NCI-H82 treated with DMSO at 0.1 percent for 48 hours (cell line): ENCODE data around the gene LRP6.

Experiments
- DNase-seq: peaks from one replicate; lab custom pipeline; 2025; ENCODE audit not compliant: unreplicated experiment; lab: John Stamatoyannopoulos, UW

The LRP6 gene

DNA sequence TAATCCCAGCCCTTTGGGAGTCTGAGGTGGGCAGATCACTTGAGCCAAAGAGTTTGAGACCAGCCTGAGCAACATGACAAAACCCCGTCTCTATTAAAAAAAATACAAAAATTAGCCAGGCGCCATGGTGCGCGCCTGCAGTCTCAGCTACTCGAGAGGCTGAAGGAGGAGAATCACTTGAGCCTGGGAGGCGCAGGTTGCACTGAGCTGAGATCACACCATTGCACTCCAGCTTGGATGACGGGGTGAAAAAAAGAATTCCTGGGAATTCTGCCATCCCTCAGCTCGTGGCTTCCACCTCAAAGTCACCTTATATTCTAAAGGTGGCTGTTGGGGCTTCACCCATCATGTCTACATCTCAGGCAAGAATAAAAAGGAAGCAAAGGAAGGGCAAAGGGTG is 183.2 kb downstream of the LRP6 start:
- DNase-seq = no peak

DNA sequence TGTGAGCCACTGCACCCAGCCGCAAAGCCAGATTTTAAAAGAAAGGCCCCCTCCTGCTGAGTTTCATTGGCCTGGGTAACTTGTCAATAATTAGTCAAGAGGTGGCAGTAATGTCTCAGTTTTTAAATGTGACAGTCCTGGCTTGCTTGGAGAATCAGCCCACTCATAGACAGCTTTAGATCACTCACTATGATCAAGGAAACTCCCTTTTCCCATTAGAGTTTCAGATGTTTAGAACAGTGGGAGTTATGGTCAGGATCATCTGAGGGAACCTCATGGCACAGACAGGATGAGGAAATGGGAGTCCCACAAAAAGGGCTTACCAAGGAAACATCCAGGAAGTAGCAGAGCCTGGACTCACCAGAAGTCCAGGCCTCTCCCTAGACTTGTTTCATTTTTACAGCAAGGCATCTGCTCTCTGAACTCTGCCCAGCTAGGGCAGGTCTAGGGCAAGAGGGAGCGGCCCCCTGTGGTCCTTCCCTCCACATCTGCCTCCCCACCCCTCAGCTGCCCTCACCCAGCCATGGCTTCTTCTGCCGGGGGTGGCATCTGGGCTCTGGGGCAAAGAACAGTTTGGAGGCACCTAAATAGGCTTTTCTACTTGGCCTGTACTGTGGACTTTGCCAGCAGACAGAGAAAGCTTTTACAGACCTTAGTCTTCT is 184.9 kb downstream of the LRP6 start:
- no peak for DNase-seq

DNA sequence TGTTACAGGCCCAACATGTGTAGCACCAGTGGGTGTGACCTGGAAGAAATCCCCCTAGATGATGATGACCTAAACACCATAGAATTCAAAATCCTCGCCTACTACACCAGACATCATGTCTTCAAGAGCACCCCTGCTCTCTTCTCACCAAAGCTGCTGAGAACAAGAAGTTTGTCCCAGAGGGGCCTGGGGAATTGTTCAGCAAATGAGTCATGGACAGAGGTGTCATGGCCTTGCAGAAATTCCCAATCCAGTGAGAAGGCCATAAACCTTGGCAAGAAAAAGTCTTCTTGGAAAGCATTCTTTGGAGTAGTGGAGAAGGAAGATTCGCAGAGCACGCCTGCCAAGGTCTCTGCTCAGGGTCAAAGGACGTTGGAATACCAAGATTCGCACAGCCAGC is 187.6 kb downstream of the LRP6 start:
- DNase-seq = no peak

DNA sequence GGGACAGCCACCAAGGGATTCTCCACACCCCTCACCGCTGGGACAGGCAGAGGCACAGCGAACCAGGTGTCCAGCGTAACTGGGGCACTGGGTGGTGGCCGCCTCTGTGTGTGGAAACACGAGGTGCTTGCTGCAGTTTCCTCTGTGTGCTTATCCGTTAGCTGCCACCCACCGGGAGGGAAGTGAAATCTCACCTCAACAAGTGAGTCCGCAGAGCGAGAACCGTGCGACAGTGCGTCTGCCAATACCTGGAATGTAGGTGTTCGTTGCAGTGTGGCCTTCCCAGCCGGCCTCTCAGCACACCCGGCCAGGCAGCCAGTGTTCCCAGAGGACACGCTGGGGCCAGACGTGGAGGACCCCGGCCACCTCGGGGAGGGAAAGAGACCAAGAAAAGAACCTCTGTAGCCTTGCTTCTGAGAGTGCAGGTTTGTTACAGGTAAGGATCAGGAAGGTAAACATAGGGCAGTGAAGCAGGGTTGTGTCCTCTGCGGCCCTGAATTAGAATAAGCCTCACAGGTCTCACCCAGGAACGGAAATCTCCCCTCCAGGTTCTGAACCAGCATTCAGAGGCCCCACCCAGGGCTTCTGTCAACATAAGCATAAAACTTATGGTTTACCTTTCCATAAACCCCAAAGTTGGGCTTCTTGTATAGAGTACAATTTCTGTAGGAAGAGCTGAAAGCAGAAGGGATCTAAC is 194.6 kb downstream of the LRP6 start:
- DNase-seq = no peak

DNA sequence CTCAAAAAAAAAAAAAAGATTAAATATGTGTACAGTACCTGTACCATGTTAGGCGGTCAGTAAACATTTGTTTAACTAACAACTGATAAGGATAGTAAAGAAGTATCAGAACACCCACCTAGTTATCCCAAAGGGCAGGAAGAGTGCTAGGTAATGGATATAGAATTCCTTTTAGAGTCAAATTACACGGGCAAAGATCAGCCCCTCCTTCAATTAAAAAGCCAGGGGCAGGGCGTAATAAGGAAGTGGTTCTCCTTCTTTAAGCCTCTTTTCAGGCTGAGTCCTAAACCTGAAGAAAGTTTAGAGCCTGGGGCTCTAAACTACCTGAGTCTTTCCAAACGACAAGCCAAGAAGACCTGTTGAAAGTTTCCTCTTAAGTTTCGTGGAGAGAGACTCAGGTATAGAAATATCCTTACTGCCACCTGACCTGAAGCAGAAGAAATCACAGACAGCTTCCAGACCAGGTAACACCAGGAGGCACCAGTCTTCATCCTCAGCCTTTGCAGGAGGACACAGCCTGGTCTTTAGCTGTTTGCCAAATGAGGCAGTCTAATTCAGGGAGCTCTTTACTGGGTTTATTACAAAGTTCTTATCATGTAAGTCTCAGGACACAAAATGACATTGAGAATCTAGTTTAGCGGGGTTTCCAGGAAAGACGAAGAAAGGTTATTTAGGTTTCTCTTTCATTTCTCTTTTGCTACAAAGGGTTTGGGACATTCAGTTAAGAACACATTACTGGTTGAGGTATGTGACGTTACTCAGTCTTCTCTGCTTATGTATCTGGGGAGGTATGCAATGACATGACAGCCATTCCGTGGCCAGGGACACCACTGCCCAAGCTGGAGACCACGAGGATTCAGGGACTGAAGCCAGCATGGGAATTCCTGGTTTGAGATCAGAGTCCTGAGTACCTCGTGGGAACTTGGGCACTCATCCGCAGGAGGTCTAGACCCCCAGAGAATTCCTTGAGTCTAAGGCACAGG is 195.9 kb downstream of the LRP6 start, which contains the start of gene BCL2L14:
Gene BCL2L14, plus strand, starts transcription at position 266 of the 983 bp plus-strand sequence. CDS start 8,367 bp downstream, outside the sequence.
- DNase-seq = no peak

DNA sequence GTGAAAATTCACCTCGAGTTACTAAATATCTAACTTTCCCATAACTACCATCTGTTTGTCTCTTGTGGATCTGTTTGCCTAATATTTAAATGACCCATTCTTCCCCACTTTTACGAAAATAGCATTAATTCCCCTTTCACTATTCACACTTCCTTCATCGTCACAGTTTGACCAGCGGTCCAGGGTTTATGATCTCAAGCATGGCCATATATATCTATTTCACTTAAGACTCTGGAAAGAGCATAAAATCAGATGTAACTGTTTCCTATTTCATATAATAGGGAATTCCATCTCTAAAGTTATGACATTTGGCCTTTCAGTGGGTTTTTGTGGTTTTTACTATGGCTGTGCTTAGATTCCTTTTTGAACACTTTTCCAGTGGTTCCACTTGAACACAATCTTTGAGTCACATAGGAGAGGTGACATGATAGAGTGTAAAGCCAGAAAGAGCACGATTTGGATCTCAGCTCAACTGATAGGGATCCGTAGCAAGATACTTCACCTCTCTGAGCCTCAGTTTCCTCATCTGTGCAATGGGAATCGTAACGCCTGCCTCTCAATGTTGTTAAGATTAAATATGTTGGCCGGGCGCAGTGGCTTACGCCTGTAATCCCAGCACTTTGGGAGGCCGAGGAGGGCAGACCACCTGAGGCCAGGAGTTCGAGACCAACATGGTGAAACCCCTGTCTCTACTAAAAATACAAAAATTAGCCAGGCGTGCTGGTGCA is 196.9 kb downstream of the LRP6 start:
- DNase-seq = no peak

DNA sequence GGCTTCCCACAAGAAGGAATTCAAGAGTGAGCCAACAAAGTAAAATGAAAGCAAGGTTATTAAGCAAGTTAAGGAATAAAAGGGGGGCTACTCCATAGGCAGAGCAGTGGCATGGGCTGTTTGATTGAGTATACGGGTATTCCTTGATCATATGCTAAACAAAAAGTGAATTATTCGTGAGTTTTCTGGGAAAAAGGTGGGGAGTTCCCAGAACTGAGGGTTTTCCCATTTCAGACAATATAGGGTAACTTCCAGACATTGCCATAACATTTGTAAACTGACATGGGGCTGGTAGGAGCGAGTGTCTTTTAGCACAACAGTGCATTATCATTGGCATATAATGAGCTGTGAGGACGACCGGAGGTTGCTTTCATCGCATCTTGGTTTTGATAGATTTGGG is 198.1 kb downstream of the LRP6 start:
- DNase-seq = no peak
